Measurements from ENCODE around the gene MCC.

MCC gene

GRCh38 chr5:113109344-113109743, 378.9 kb downstream of the MCC start:
- H3K27ac ChIP-seq (ENCODE audit: low read depth, low read length), result no peak overlapping the region
- no peaks in the 10 kb centered on the region for H3K9me3 ChIP-seq (ENCODE audit: insufficient read depth, low read depth, low read length)
- no peak overlapping the region for H4K8ac ChIP-seq (ENCODE audit: low read depth, low read length)
- no peak overlapping the region for H3K14ac ChIP-seq (ENCODE audit: low read length)
- no peak overlapping the region for H3K23ac ChIP-seq (ENCODE audit: low read length)
- H2BK120ac ChIP-seq (ENCODE audit: insufficient read depth, low read length, poor library complexity), result no peak overlapping the region
- H3K4me1 ChIP-seq (ENCODE audit: control insufficient read depth in 1 of 2, insufficient read depth in 2 of 2, low read length in 2 of 2), result no peaks in the 10 kb centered on the region
- no peaks in the 10 kb centered on the region for H3K27me3 ChIP-seq (ENCODE audit: insufficient read depth, low read length)
- H3K79me1 ChIP-seq (ENCODE audit: low read length), result no peaks in the 10 kb centered on the region
- WGBS (ENCODE audit: extremely low coverage, insufficient coverage, insufficient read length), result no CpG with 5 or more reads among the region's 5 CpGs
- H4K91ac ChIP-seq (ENCODE audit: low read depth, low read length), result no peak overlapping the region
- no peak overlapping the region for H2BK12ac ChIP-seq (ENCODE audit: low read length)
- no peak overlapping the region for H4K12ac ChIP-seq (ENCODE audit: low read depth, low read length)
- no peak overlapping the region for H3K4me3 ChIP-seq (ENCODE audit: low read depth, low read length)
- H3K18ac ChIP-seq (ENCODE audit: low read length), result no peak overlapping the region
- no peak overlapping the region for H2BK5ac ChIP-seq (ENCODE audit: low read depth, low read length, poor library complexity)
- no peaks in the 10 kb centered on the region for H3K79me2 ChIP-seq (ENCODE audit: control insufficient read depth, insufficient read depth, low read length, poor library complexity)
- no peaks in the 10 kb centered on the region for H3K36me3 ChIP-seq (ENCODE audit: control insufficient read depth in 1 of 2, insufficient read depth in 2 of 2, low read length in 2 of 2)
- H2AFZ ChIP-seq (ENCODE audit: insufficient read depth, low read length, poor library complexity), result no peak overlapping the region
- DNase-seq, result no peak
- no peak overlapping the region for H2AK5ac ChIP-seq (ENCODE audit: low read length)
- H3K4me2 ChIP-seq (ENCODE audit: low read length), result no peak overlapping the region
- H3K9ac ChIP-seq (ENCODE audit: low read length), result no peak overlapping the region
- no peak overlapping the region for H3K4ac ChIP-seq (ENCODE audit: low read depth, low read length)

GRCh38 chr5:113108485-113108884, 379.8 kb downstream of the MCC start:
- Histone ChIP-seq H4K91ac (ENCODE audit: low read depth, low read length) (no peak overlapping the region), H3K4me3 (ENCODE audit: low read depth, low read length) (no peak overlapping the region), H2AK5ac (ENCODE audit: low read length) (no peak overlapping the region), H3K4me2 (ENCODE audit: low read length) (no peak overlapping the region), H3K79me2 (ENCODE audit: control insufficient read depth, insufficient read depth, low read length, poor library complexity) (no peaks in the 10 kb centered on the region), H2AFZ (ENCODE audit: insufficient read depth, low read length, poor library complexity) (no peak overlapping the region), H2BK12ac (ENCODE audit: low read length) (no peak overlapping the region), H3K18ac (ENCODE audit: low read length) (no peak overlapping the region), H3K27ac (ENCODE audit: low read depth, low read length) (no peak overlapping the region), H3K27me3 (ENCODE audit: insufficient read depth, low read length) (no peaks in the 10 kb centered on the region), H3K9me3 (ENCODE audit: insufficient read depth, low read depth, low read length) (no peaks in the 10 kb centered on the region), H3K79me1 (ENCODE audit: low read length) (no peaks in the 10 kb centered on the region), H3K23ac (ENCODE audit: low read length) (no peak overlapping the region), H4K8ac (ENCODE audit: low read depth, low read length) (no peak overlapping the region), H3K14ac (ENCODE audit: low read length) (no peak overlapping the region), H3K9ac (ENCODE audit: low read length) (no peak overlapping the region), H3K4me1 (ENCODE audit: control insufficient read depth in 1 of 2, insufficient read depth in 2 of 2, low read length in 2 of 2) (no peaks in the 10 kb centered on the region), H3K36me3 (ENCODE audit: control insufficient read depth in 1 of 2, insufficient read depth in 2 of 2, low read length in 2 of 2) (no peaks in the 10 kb centered on the region), H2BK120ac (ENCODE audit: insufficient read depth, low read length, poor library complexity) (no peak overlapping the region), H2BK5ac (ENCODE audit: low read depth, low read length, poor library complexity) (no peak overlapping the region), H4K12ac (ENCODE audit: low read depth, low read length) (no peak overlapping the region), H3K4ac (ENCODE audit: low read depth, low read length) (no peak overlapping the region)
- no CpG with 5 or more reads among the region's 5 CpGs for WGBS (ENCODE audit: extremely low coverage, insufficient coverage, insufficient read length)
- no peak for DNase-seq

GRCh38 chr5:113106821-113107220, 381.4 kb downstream of the MCC start:
- H4K8ac ChIP-seq (ENCODE audit: low read depth, low read length), result no peak overlapping the region

GRCh38 chr5:113105693-113106280, 382.5 kb downstream of the MCC start:
- Histone ChIP-seq H4K8ac (ENCODE audit: low read depth, low read length) (no peak overlapping the region), H3K79me2 (ENCODE audit: control insufficient read depth, insufficient read depth, low read length, poor library complexity) (peaks cover 2% of the 10 kb centered on the region), H3K23ac (ENCODE audit: low read length) (no peak overlapping the region), H3K9ac (ENCODE audit: low read length) (no peak overlapping the region), H3K4me3 (ENCODE audit: low read depth, low read length) (no peak overlapping the region), H2BK5ac (ENCODE audit: low read depth, low read length, poor library complexity) (no peak overlapping the region), H3K14ac (ENCODE audit: low read length) (no peak overlapping the region), H3K27me3 (ENCODE audit: insufficient read depth, low read length) (no peaks in the 10 kb centered on the region), H2BK12ac (ENCODE audit: low read length) (no peak overlapping the region), H4K91ac (ENCODE audit: low read depth, low read length) (no peak overlapping the region), H2AK5ac (ENCODE audit: low read length) (no peak overlapping the region), H3K79me1 (ENCODE audit: low read length) (peaks cover 2% of the 10 kb centered on the region), H2AFZ (ENCODE audit: insufficient read depth, low read length, poor library complexity) (no peak overlapping the region), H3K27ac (ENCODE audit: low read depth, low read length) (no peak overlapping the region), H3K36me3 (ENCODE audit: control insufficient read depth in 1 of 2, insufficient read depth in 2 of 2, low read length in 2 of 2) (peaks cover 0 to 2% of the 10 kb centered on the region in 2 experiments), H3K9me3 (ENCODE audit: insufficient read depth, low read depth, low read length) (no peaks in the 10 kb centered on the region), H3K4me2 (ENCODE audit: low read length) (no peak overlapping the region), H3K18ac (ENCODE audit: low read length) (no peak overlapping the region), H4K12ac (ENCODE audit: low read depth, low read length) (no peak overlapping the region), H3K4ac (ENCODE audit: low read depth, low read length) (no peak overlapping the region), H2BK120ac (ENCODE audit: insufficient read depth, low read length, poor library complexity) (no peak overlapping the region), H3K4me1 (ENCODE audit: control insufficient read depth in 1 of 2, insufficient read depth in 2 of 2, low read length in 2 of 2) (peaks cover 3% of the 10 kb centered on the region in 2 experiments)
- no CpG with 5 or more reads among the region's 5 CpGs for WGBS (ENCODE audit: extremely low coverage, insufficient coverage, insufficient read length)
- DNase-seq, result no peak

More at GRCh38 chr5:113106821-113107220, 381.4 kb downstream of the MCC start:
- H3K79me1 ChIP-seq (ENCODE audit: low read length), result no peaks in the 10 kb centered on the region
- H3K9me3 ChIP-seq (ENCODE audit: insufficient read depth, low read depth, low read length), result no peaks in the 10 kb centered on the region
- no peak overlapping the region for H3K4ac ChIP-seq (ENCODE audit: low read depth, low read length)
- H3K79me2 ChIP-seq (ENCODE audit: control insufficient read depth, insufficient read depth, low read length, poor library complexity), result no peaks in the 10 kb centered on the region
- no peak overlapping the region for H3K14ac ChIP-seq (ENCODE audit: low read length)
- DNase-seq, result no peak
- H2BK120ac ChIP-seq (ENCODE audit: insufficient read depth, low read length, poor library complexity), result no peak overlapping the region
- no peaks in the 10 kb centered on the region for H3K27me3 ChIP-seq (ENCODE audit: insufficient read depth, low read length)
- no peak overlapping the region for H2BK12ac ChIP-seq (ENCODE audit: low read length)
- no peak overlapping the region for H3K9ac ChIP-seq (ENCODE audit: low read length)
- H3K4me2 ChIP-seq (ENCODE audit: low read length), result no peak overlapping the region
- H4K12ac ChIP-seq (ENCODE audit: low read depth, low read length), result no peak overlapping the region
- H3K4me1 ChIP-seq (ENCODE audit: control insufficient read depth in 1 of 2, insufficient read depth in 2 of 2, low read length in 2 of 2), result peaks cover 0 to 3% of the 10 kb centered on the region in 2 experiments
- no peak overlapping the region for H3K23ac ChIP-seq (ENCODE audit: low read length)
- no peak overlapping the region for H2AFZ ChIP-seq (ENCODE audit: insufficient read depth, low read length, poor library complexity)
- H3K36me3 ChIP-seq (ENCODE audit: control insufficient read depth in 1 of 2, insufficient read depth in 2 of 2, low read length in 2 of 2), result no peaks in the 10 kb centered on the region
- no peak overlapping the region for H2BK5ac ChIP-seq (ENCODE audit: low read depth, low read length, poor library complexity)
- H4K91ac ChIP-seq (ENCODE audit: low read depth, low read length), result no peak overlapping the region
- no peak overlapping the region for H3K4me3 ChIP-seq (ENCODE audit: low read depth, low read length)
- no CpG with 5 or more reads among the region's 2 CpGs for WGBS (ENCODE audit: extremely low coverage, insufficient coverage, insufficient read length)
- H3K18ac ChIP-seq (ENCODE audit: low read length), result no peak overlapping the region
- H2AK5ac ChIP-seq (ENCODE audit: low read length), result no peak overlapping the region
- no peak overlapping the region for H3K27ac ChIP-seq (ENCODE audit: low read depth, low read length)
